Activated CD8-positive, alpha-beta T cell treated with anti-CD3 and anti-CD28 coated beads, Interleukin-2, amount 10 ng/mL, durations not matched to agents 7 days and 5 days (primary cell): ENCODE data around the gene PET100. TPM values are rescaled to one million over a fixed set of nuclear protein-coding genes. Genes with fewer than 3 reads are reported as not detected.
"Not testable (repeated sequence)": the region's sequence is repeated elsewhere in the genome, so short reads cannot be mapped to it uniquely, and the experiment has no call there.

Experiments
- ATAC-seq: fragments of 150-1000 bp; cut with Tn5 transposase; one replicate; pipeline ENCODE4 v1.10.0; 2021; ENCODE audit warnings: moderate library complexity
- CTCF ChIA-PET: fragments of 350-600 bp; sonication (Branson Sonifier 250); formaldehyde crosslinking; loops from one replicate; lab custom pipeline; 2021; ENCODE audit warnings: antibody characterized with exemption; lab: Charles Lee
- POLR2A ChIA-PET: fragments of 350-600 bp; sonication (Branson Sonifier 250); formaldehyde crosslinking; loops from one replicate; lab custom pipeline; 2021; ENCODE audit warnings: antibody characterized with exemption; lab: Charles Lee
- DNase-seq: peaks from one replicate; pipeline ENCODE4 v3.0.0-alpha.2; 2020
- H3K27ac Mint-ChIP-seq: one replicate; pipeline ENCODE4 v1.8.0; 2021; ENCODE audit warnings: mild to moderate bottlenecking, mixed read lengths
- H3K27me3 Mint-ChIP-seq: one replicate; pipeline ENCODE4 v1.8.0; 2021; ENCODE audit warnings: low read depth, mixed read lengths
- H3K36me3 Mint-ChIP-seq: one replicate; pipeline ENCODE4 v1.8.0; 2021; ENCODE audit warnings: low read depth, mixed read lengths
- H3K4me1 Mint-ChIP-seq: one replicate; pipeline ENCODE4 v1.8.0; 2021; ENCODE audit warnings: low read depth, mixed read lengths
- H3K4me3 Mint-ChIP-seq: one replicate; pipeline ENCODE4 v1.8.0; 2021; ENCODE audit warnings: mild to moderate bottlenecking, mixed read lengths
- H3K9me3 Mint-ChIP-seq: one replicate; pipeline ENCODE4 v1.8.0; 2022; ENCODE audit warnings: mixed read lengths; ENCODE audit not compliant: insufficient read depth
- total RNA-seq, 2 experiments: library from RNA; stranded (reverse); gene quantifications; one replicate each; pipeline ENCODE4 v1.2.3, GENCODE V29; 2021

Gene PET100
- total RNA-seq, 2 experiments from 2014 or later = 125 to 136 TPM

DNA sequence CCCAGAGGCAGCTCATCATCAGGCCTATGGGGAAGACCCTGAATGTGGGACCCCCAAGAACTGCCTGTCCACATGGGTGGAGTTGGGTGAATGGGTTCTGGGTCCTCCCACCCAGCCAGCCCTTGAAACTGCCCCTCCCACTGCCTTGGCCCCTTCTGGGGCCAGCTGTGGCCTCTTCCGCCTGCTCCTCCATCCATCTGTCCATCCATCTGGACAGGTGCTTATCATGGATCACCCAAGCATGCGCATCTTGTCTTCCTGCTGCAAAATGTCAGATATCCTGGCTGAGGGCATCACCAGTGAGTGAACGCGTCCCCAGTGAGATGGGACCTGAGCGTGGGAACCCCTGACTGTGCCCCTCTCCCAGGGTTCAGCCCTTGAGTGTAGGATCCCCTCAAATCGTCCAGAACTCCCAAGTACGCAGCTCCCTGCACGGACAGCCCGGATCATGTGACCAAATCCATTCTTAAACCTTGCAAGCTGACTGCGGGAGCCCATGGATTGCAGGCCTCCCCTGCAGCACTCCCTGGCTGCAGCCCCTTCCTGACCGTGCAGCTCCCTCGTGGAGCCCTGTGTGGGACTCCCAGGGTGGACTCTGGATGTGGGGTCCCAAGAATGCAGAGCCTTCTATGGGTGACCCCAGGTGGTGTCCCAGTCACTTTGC is 9.3 kb downstream of the PET100 start:
- CTCF ChIA-PET = interaction anchor here (2.9 kb wide), 1 partner anchor 13 kb away, joined by 15 read pairs; no protein-coding TSS in a partner anchor
- peaks cover 43% of the 10 kb centered on the region for H3K4me1 Mint-ChIP-seq
- DNase-seq (no peak), ATAC-seq (no peak)
- peaks cover 25% of the 10 kb centered on the region for H3K36me3 Mint-ChIP-seq
- no peaks in the 10 kb centered on the region for H3K9me3 Mint-ChIP-seq
- POLR2A ChIA-PET = interaction anchor here (2.0 kb wide), 1 partner anchor 9 kb away, joined by 13 read pairs; the partner anchor contains the start of genes PET100 and XAB2
- H3K27ac Mint-ChIP-seq = peak overlapping the region; percentile 72
- no peaks in the 10 kb centered on the region for H3K27me3 Mint-ChIP-seq
- H3K4me3 Mint-ChIP-seq = peak overlapping the region; percentile 34

DNA sequence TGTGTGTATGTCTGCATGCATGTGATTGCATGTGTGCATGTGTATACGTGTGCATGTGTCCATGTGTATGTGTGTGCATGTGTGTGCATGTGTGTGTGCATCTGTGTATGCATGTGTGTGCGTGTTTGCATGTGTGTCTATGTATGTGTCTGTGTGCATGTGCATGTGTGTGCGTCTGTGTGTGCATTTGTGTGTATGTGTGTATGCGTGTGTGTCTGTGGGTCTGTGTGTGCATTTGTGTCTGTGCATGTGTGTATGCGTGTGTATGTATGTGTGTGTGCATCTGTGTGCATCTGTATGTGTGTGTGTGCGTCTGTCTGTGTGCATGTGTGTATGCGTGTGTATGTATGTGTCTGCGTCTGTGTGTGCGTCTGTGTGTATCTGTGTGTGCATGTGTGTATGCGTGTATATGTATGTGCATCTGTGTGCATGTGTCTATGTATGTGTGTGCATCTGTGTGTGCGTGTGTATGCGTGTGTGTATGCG is 10.3 kb downstream of the PET100 start:
- POLR2A ChIA-PET = no interaction called here
- Mint-ChIP-seq H3K9me3 (no peaks in the 10 kb centered on the region), H3K4me1 (peaks cover 43% of the 10 kb centered on the region), H3K27me3 (no peaks in the 10 kb centered on the region), H3K4me3 (no peak overlapping the region), H3K36me3 (peaks cover 28% of the 10 kb centered on the region), H3K27ac (peak overlapping the region; percentile 54)
- CTCF ChIA-PET = no interaction called here
- DNase-seq (no peak), ATAC-seq (no peak)

DNA sequence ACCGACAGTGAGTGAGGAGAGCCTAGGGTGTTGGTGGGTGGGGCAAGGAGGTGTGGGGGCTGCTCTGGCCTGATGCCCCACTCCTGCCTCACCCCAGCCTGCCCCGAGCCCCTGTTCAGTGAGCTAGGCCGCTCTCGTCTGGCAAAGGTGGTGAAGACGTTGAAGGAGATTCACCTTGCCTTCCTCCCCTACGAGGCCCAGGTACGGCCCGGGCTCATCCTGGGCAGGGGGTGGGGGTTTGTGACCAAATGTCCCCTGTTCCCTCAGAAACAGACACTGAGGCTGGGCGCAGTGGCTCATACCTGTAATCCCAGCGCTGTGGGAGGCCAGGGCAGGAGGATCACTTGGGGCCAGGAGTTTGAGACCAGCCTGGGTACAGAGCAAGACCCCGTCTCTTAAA is 11.2 kb downstream of the PET100 start:
- H3K4me1 Mint-ChIP-seq = peaks cover 42% of the 10 kb centered on the region
- ATAC-seq = no peak
- H3K27ac Mint-ChIP-seq = no peak overlapping the region
- no peak overlapping the region for H3K4me3 Mint-ChIP-seq
- H3K27me3 Mint-ChIP-seq = no peaks in the 10 kb centered on the region
- ChIA-PET POLR2A (interaction anchor here (0.8 kb wide), 3 partner anchors 11 to 38 kb away, joined by 3 read pairs; partner anchors contain the start of genes PET100 and XAB2), CTCF (interaction anchor here (0.8 to 1.1 kb wide), 2 partner anchors 11 to 40 kb away, joined by 3 to 5 read pairs; partner anchors contain the start of gene TRAPPC5)
- H3K9me3 Mint-ChIP-seq = no peaks in the 10 kb centered on the region
- DNase-seq = no peak
- peaks cover 32% of the 10 kb centered on the region for H3K36me3 Mint-ChIP-seq

DNA sequence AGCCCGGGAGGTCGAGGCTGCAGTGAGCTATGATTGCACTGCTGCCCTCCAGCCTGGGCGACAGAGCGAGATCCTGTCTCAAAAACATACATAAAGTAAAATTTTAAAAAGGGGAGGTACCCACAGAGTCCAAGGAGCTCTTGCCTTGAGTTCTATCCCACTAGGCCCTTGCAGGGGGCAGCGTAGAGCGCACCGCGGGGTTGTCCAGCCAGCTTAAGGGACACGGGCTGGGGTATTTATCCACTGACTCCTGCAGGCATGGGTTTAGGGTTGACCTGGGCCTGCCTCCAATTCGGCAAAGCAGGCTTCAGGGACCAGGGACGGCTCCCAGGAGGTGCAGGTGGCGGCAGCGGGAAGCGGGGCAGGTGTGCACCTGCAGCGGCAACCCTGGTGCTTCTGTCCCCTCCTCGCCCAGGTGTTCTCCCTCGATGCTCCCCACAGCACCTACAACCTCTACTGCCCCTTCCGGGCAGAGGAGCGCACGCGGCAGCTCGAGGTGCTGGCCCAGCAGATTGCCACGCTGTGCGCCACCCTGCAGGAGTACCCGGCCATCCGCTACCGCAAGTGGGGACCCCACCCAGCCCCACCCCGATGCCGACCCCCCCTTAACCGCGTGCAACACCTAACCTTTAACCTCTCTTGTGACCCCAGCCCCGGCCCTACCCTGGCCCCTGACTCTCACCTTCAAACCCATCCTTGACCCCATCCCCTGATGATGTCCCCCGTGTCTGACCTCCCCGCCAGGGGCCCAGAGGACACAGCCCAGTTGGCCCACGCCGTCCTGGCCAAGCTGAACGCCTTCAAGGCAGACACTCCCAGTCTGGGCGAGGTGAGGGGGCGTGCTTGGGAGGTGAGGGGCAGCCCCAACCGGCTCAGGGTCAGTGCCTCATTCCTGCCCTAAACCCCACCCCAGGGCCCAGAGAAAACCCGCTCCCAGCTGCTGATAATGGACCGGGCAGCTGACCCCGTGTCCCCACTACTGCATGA is 12.0 kb downstream of the PET100 start:
- H3K27me3 Mint-ChIP-seq = no peaks in the 10 kb centered on the region
- H3K36me3 Mint-ChIP-seq = peaks cover 33% of the 10 kb centered on the region
- CTCF ChIA-PET = interaction anchor here (0.8 to 1.1 kb wide), 2 partner anchors 10 to 39 kb away, joined by 3 to 5 read pairs; partner anchors contain the start of gene TRAPPC5
- ATAC-seq (no peak), DNase-seq (no peak)
- no peaks in the 10 kb centered on the region for H3K9me3 Mint-ChIP-seq
- H3K27ac Mint-ChIP-seq = no peak overlapping the region
- H3K4me3 Mint-ChIP-seq = no peak overlapping the region
- POLR2A ChIA-PET = interaction anchor here (0.8 kb wide), 3 partner anchors 12 to 37 kb away, joined by 3 read pairs; partner anchors contain the start of genes PET100 and XAB2
- H3K4me1 Mint-ChIP-seq = peaks cover 35% of the 10 kb centered on the region

DNA sequence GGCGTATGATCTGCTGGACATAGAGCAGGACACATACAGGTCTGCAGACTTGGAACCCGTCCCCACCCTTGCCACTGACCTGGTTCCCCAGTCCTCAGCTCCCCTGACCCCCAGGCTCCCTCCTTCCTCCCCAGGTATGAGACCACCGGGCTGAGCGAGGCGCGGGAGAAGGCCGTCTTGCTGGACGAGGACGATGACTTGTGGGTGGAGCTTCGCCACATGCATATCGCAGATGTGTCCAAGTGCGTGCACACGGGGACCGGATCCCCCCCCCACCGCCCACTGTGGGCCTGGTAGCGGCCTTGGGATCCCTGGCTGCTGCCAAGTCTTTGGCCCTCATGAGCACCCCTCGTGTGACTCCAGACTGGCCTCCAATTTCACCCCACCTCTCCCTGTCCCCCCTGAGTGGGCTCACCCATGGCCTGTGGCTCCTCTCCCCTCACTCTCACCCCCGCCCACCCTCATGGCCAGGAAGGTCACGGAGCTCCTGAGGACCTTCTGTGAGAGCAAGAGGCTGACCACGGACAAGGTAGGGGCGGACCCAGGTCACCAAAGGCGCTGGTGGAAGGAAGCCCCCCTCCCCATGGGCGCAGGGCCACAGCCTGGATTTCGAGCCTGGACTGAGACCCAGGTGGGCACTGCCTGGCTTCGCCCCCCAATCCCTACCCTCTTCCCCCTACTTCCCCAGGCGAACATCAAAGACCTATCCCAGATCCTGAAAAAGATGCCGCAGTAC is 12.9 kb downstream of the PET100 start:
- H3K4me3 Mint-ChIP-seq = no peak overlapping the region
- DNase-seq (no peak), ATAC-seq (no peak)
- peaks cover 33% of the 10 kb centered on the region for H3K36me3 Mint-ChIP-seq
- H3K27me3 Mint-ChIP-seq = no peaks in the 10 kb centered on the region
- no peaks in the 10 kb centered on the region for H3K9me3 Mint-ChIP-seq
- no peak overlapping the region for H3K27ac Mint-ChIP-seq
- ChIA-PET POLR2A (interaction anchor here (0.5 kb wide), 1 partner anchor 82 kb away, joined by 3 read pairs; no protein-coding TSS in a partner anchor), CTCF (no interaction called here)
- H3K4me1 Mint-ChIP-seq = peaks cover 30% of the 10 kb centered on the region

DNA sequence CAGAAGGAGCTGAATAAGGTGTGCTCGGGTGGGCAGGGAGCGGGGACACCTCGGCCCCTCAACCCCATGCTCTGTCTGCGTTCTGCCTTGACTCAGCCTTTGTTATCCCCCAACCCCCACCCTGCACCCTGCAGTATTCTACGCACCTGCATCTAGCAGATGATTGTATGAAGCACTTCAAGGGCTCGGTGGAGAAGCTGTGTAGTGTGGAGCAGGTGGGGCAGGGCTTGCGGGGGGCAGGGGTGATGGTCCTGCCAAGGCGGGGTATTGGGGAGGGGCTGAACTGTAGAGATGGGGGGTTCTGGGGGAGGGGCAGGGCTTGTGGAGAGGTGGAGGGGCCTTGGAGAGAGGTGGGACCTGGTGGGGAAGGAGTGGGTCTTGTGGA is 13.4 kb downstream of the PET100 start:
- Mint-ChIP-seq H3K27me3 (no peaks in the 10 kb centered on the region), H3K9me3 (no peaks in the 10 kb centered on the region), H3K27ac (peak overlapping the region; percentile 30), H3K4me1 (peaks cover 24% of the 10 kb centered on the region), H3K4me3 (no peak overlapping the region), H3K36me3 (peaks cover 36% of the 10 kb centered on the region)
- ATAC-seq (no peak), DNase-seq (no peak)
- CTCF ChIA-PET = no interaction called here
- POLR2A ChIA-PET = interaction anchor here (0.5 kb wide), 1 partner anchor 83 kb away, joined by 3 read pairs; no protein-coding TSS in a partner anchor

DNA sequence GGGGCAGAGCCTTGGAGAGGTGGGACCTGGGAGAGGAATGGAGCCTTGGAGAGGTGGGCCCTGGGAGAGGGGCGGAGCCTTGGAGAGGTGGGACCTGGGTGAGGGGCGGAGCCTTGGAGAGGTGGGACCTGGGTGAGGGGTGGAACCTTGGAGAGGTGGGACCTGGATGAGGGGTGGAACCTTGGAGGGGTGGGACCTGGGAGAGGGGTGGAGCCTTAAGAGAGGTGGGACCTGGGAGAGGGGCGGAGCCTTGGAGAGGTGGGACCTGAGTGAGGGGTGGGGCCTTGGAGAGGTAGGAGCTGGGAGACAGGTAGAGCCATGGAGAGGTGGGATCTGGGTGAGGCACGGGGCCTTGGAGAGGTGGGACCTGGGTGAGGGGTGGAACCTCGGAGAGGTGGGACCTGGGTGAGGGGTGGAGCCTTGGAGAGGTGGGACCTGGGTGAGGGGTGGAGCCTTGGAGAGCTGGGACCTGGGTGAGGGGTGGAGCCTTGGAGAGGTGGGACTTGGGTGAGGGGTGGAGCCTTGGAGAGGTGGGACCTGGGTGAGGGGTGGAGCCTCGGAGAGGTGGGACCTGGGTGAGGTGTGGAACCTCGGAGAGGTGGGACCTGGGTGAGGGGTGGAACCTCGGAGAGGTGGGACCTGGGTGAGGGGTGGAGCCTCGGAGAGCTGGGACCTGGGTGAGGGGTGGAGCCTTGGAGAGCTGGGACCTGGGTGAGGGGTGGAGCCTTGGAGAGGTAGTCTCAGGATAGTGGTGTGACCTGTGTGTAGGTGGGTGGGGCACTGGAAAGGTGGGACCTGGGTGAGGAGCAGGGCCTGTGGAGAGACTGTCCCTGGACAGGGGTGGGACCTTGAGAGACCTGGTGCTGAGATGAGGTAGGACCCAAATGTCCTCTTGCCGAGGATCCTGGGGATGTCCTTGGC is 14.3 kb downstream of the PET100 start:
- Mint-ChIP-seq H3K4me1 (peaks cover 18% of the 10 kb centered on the region), H3K36me3 (peaks cover 35% of the 10 kb centered on the region), H3K27ac (peak overlapping the region; percentile 30)
- DNase-seq, H3K4me3 Mint-ChIP-seq, H3K27me3 Mint-ChIP-seq, H3K9me3 Mint-ChIP-seq: not testable (repeated sequence)
- peak; percentile 16 for ATAC-seq
- ChIA-PET POLR2A (interaction anchor here (0.8 kb wide), 1 partner anchor 14 kb away, joined by 6 read pairs; the partner anchor contains the start of genes PET100 and XAB2), CTCF (interaction anchor here (0.7 to 1.4 kb wide), 3 partner anchors 9 to 75 kb away, joined by 3 to 6 read pairs (median 3); partner anchors contain the start of gene TRAPPC5)

DNA sequence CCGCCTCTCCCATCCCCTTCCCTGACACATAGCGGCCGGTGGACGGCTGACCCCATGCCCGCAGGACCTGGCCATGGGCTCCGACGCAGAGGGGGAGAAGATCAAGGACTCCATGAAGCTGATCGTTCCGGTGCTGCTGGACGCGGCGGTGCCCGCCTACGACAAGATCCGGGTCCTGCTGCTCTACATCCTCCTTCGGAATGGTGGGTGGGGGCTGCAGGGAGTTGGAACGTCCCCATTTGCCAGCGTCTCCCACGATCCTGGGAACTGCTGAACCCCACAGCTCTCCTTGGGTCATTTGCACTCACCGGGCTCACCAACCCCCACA is 14.9 kb downstream of the PET100 start:
- no peak for DNase-seq
- ChIA-PET CTCF (interaction anchor here (1.4 kb wide), 2 partner anchors 36 to 76 kb away, joined by 3 to 6 read pairs; partner anchors contain the start of gene TRAPPC5), POLR2A (interaction anchor here (0.6 to 0.8 kb wide), 2 partner anchors 15 to 275 kb away, joined by 3 to 6 read pairs; partner anchors contain the start of genes PET100 and XAB2)
- no peak for ATAC-seq
- Mint-ChIP-seq H3K27ac (no peak overlapping the region), H3K4me1 (peaks cover 12% of the 10 kb centered on the region), H3K4me3 (no peak overlapping the region), H3K36me3 (peaks cover 29% of the 10 kb centered on the region), H3K27me3 (no peaks in the 10 kb centered on the region), H3K9me3 (no peaks in the 10 kb centered on the region)

DNA sequence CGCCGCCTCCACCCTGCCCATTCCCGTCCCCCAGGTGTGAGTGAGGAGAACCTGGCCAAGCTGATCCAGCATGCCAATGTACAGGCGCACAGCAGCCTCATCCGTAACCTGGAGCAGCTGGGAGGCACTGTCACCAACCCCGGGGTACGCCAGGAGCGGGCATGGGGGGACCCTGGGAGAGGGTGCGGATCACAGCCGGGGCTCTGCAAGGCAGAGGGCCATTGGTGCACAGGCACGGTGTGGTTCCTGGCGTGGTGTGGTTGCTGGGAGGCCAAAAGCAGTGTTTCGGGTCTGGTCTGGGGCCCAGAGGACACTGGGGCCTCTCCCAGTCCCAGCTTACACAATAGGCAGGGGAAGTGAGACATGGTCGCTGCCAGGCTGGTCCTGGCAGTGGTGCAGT is 15.6 kb downstream of the PET100 start:
- H3K9me3 Mint-ChIP-seq = no peaks in the 10 kb centered on the region
- peaks cover 22% of the 10 kb centered on the region for H3K36me3 Mint-ChIP-seq
- no peak for ATAC-seq
- peaks cover 6% of the 10 kb centered on the region for H3K4me1 Mint-ChIP-seq
- DNase-seq = no peak
- H3K27me3 Mint-ChIP-seq = no peaks in the 10 kb centered on the region
- ChIA-PET POLR2A (interaction anchor here (0.6 to 0.8 kb wide), 2 partner anchors 15 to 274 kb away, joined by 3 to 6 read pairs; partner anchors contain the start of genes PET100 and XAB2), CTCF (interaction anchor here (1.4 kb wide), 2 partner anchors 36 to 77 kb away, joined by 3 to 6 read pairs; partner anchors contain the start of gene TRAPPC5)
- no peak overlapping the region for H3K4me3 Mint-ChIP-seq
- no peak overlapping the region for H3K27ac Mint-ChIP-seq
